ENCODE data around the gene HNRNPH2.

The HNRNPH2 gene, protein sequence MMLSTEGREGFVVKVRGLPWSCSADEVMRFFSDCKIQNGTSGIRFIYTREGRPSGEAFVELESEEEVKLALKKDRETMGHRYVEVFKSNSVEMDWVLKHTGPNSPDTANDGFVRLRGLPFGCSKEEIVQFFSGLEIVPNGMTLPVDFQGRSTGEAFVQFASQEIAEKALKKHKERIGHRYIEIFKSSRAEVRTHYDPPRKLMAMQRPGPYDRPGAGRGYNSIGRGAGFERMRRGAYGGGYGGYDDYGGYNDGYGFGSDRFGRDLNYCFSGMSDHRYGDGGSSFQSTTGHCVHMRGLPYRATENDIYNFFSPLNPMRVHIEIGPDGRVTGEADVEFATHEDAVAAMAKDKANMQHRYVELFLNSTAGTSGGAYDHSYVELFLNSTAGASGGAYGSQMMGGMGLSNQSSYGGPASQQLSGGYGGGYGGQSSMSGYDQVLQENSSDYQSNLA

DNA sequence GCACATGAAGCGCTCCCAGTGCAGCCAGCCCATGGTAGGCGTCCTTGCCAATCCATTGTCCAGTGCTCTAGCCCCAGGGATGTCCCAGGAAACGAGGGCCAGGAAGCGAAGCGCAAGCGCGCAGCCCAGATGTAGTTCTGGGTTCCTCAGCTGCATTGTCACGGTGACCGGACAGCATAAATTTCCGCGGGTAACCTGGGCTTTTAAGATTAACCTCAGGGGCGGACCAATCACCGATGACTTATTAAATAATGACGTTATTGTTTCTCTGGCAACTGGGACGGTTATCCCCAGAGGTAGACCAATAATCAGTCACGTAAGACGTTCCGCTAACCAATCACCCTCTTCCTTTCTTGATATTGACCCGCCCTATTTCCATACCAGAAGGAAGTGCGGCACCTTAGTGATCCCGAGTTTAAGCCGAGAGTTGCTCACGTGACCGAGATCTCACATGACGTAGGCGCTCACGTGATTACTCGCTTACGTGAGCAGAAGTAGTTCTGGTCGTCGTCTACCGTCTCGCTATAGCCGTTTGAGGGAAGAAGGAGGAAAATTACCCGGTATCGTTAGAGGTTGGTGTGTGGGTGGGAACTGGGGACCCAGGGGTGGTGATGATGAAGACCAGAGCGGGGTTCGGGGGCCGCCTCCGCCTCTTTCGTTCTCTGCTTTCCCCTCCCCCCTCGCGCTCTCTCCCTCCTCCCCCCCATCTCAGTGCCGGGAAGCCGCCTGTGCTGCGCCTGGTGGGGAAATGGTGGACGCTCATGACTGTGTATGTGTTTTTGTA is at the start of gene HNRNPH2, which contains the start of gene GLA:
TSS of gene HNRNPH2 (plus strand) at position 475 of the 784 bp plus-strand sequence. CDS start 3,767 bp downstream, outside the sequence.
TSS of gene GLA (minus strand) at position 178 of the 784 bp plus-strand sequence. CDS start at position 156, 22 bp downstream.
- DNase-seq (ENCODE audit: low read depth, low spot score) = peak; percentile 59

DNA sequence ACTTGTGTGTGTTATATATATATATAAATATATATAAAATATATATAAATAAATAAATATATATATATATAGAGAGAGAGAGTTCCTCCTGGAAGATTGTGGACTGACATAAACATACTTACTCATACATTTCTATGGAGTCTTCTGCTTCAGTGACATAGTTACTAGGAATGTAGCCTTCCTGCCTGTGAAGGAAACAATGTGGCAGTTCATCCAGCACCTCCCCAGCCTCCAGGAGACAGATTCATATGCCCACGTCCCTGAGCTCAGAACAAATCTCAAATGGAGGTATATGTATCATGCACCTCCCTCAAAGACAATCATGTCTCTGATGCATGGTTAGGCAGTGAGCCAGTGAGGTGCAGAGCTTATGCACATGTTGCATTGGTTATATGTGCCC is 48.1 kb upstream of the HNRNPH2 start:
- no peak for DNase-seq (ENCODE audit: low read depth, low spot score)

DNA sequence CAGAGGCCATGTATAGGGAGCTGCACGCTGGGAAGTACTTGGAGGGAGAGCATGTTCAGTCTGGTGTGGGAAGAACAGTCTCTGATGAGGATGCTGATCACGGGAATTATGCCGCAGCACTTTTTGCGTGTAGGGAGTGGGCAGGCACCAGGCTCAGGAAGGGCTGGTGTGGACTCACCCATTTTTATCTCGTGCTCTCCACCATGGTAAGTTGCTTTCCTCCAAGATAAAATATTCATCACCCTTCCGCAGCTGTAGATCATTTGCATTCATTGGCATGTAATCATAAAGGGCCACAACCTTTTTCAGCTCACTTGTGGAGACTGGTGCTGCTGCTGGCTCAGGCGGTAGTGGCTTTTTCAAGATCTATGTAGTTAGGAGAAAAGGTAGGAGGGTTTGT is 47.6 kb upstream of the HNRNPH2 start:
- no peak for DNase-seq (ENCODE audit: low read depth, low spot score)

DNA sequence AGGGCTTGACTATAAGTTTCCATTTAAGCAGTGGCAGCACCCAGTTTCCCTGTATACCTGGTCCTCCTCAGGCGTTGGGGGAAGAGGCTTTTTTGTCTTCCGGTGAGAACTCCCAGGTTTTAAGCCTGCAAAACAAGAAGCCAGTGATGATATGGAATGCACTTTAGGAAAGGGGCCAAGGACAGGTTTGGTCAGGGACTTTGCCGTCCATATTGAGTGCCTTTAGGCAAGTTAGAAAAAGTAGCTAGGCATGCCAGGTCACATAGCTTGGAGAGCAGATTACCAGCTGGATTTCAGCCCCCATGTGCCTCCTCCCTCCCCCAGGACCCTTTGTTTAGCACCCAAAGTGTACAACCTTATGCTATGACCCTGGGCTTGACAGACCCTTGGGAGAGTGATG is 45.9 kb upstream of the HNRNPH2 start:
- DNase-seq (ENCODE audit: low read depth, low spot score) = no peak

DNA sequence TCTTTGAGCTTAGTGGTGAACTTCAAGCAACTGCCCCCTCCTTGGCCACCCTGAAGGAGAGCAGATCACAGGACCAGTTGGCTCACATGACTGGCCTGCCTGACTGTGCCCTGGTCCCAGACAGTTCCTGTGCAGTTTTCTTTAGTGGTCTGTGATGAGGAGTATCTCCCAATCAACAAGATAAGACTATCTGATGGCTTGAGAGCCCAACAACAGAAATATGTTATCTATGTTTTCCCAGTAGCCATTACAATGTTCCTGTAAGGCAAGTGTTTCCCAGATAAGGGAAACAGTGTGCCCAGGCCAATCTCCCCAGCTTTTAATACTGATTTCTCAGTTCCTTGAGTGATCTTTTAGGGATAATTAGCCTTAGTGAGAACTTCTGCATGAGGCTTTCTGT is 45.3 kb upstream of the HNRNPH2 start:
- no peak for DNase-seq (ENCODE audit: low read depth, low spot score)

DNA sequence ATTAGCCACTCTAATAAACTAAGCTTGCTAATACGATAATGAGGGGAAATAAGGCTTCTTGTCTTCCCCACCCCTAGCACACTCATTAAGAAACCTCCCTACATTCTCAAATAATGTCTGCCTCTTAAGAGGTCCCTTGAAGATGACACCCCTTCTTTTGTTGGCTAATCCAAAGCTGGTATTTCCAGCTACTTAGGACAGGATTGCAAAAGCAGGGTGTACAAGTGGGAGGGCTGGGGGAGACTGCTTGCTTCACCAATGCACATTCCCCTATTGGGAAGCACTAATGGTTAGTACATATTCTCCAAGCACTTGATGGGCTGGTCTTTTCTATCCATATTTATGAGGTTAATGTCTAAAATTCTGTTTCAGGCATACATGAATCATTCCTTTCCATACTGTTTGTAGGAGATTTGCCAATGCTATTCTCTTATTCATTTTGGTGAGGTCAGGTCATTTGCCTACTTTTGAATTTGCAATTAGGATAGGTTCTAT is 42.7 kb upstream of the HNRNPH2 start:
- no peak for DNase-seq (ENCODE audit: low read depth, low spot score)

DNA sequence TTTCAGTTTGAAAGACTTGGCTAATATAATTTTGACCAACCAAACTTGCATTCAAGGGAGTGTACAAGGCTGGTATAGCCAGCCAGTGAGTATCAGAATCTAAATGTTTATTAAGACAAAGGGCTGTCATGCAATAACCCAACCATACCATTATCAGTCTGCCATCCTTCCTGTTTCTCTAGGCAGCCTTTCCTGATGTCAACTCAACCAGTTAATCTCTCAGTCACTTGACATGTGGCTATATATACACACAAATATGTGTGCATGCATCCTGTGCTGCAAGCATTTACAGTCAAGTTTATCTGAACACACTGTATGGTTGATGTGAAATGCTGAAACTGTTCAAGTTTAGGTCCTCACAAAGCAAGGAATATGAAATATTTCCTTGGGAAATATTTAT is 39.2 kb upstream of the HNRNPH2 start:
- no peak for DNase-seq (ENCODE audit: low read depth, low spot score)

DNA sequence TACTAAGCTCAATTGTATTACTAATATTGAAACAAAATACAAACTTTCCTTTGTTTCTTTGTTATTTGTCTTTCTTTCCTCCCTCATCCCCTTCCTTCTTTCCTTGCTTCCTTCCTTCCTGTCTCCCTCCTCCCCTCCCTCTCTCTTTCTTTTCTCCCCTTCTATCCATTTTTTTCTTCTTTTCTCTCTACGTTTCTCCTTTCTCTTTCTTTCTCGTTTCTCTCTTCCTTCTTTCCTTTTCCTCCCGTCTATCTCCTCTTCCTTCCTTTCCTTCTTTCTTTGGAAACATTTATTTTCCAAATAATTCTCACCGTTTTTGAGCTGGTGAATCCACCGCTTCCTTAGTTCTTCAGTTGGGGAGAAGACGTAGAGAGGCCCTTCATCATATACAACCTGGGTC is 38.3 kb upstream of the HNRNPH2 start:
- DNase-seq (ENCODE audit: low read depth, low spot score) = no peak

DNA sequence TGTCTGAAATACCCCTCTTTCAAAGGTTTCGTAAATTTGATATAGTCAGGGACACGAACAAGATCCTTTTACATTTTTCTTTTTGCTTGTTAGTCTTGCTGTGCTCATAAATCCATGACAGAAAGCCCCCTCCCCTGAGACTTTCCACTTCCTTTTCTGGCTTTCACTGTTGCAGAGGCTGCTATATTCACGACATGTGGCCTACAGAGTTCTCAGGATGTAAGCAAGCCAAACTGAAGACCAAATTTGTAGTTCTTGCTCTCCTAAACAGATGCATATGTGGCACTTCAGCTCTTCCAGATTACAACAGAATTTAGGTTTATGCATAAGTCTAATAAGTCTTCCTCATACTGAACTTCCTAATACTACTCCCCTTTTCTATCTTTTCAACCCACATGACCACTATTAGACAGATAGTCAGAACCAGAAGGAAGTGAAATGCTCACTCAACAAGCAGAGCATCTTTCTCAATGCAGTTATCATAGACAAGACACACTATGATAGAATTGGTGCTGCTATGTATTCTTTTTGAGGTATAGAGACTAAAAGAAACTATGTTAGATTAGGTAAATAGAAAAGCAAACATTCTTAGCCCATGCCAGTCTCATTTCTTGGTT is 37.0 kb upstream of the HNRNPH2 start:
- DNase-seq (ENCODE audit: low read depth, low spot score) = no peak

DNA sequence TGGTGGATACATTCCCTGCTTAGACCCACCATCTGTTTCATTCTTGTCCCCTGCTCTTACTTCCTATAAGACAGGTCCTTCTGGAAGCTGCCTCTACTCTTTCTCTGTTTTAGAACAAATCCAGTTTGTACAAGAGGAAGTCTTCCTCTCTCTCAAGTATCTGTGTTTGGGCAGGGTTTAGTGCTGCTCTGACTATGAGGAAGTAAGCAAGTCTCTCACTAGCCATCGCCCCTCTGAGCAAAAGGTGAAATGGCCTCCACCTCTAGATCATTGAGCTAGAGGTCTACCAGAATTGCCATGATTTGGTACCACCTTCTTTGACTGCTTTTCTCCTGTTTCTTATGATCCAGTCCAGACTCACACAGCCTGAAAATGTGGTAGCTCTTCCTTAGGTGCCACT is 30.5 kb upstream of the HNRNPH2 start:
- DNase-seq (ENCODE audit: low read depth, low spot score) = no peak

DNA sequence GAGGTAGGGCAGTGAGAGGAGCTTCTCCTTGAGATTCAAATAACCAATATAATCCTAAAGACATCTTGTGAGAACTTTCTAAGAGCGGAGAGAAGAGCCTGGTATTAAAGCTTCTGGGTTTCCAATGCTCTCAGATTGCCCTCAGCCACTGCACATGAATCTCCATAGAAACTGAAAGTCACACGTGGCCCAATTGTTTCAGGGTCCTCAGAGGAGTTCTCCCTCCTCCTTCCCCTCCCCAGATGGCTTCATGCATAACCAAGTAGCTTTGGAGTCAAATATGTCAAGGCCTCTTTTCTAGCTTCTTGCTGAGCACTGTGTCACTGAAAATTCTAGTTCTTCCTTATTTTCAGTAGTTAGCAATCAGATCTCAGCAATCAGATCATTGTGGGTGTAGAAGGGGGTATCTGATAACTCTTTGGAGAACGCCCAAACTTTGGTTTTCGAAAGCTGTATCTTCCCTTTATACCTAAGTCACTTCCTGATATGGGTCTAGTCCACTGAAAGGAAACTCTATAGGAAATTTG is 24.3 kb upstream of the HNRNPH2 start:
- no peak for DNase-seq (ENCODE audit: low read depth, low spot score)

DNA sequence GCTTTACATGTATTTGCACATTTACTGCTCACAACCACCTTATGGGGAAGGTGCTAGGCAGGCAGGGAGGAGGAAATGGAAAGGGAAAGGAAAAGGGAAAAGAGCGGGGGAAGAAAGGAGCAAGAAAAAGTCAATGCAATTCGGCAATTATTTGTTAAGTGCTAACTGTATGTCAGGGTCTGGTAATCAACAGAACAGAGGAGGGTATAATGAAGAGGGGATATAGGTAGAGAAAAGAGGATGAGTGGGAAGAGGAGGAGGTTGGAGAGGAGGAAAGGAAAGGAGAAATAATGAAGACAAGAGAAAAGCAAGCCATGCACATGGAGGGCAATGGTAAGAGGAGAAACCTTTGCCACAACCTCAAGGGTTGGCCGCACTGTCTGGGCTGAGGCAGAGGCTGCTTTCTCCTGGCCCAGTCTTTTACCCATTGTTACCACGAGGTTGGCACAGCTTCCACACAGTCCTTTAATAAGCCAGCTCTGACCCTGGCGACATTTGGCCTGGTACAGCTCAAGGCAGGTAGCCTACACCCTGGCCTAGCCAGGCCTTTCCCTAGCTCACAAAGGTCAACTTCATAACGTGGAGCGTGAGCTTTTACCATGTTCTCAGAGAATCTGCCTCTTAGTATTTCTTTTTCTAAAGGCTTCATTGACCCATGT is 22.9 kb upstream of the HNRNPH2 start:
- DNase-seq (ENCODE audit: low read depth, low spot score) = no peak

DNA sequence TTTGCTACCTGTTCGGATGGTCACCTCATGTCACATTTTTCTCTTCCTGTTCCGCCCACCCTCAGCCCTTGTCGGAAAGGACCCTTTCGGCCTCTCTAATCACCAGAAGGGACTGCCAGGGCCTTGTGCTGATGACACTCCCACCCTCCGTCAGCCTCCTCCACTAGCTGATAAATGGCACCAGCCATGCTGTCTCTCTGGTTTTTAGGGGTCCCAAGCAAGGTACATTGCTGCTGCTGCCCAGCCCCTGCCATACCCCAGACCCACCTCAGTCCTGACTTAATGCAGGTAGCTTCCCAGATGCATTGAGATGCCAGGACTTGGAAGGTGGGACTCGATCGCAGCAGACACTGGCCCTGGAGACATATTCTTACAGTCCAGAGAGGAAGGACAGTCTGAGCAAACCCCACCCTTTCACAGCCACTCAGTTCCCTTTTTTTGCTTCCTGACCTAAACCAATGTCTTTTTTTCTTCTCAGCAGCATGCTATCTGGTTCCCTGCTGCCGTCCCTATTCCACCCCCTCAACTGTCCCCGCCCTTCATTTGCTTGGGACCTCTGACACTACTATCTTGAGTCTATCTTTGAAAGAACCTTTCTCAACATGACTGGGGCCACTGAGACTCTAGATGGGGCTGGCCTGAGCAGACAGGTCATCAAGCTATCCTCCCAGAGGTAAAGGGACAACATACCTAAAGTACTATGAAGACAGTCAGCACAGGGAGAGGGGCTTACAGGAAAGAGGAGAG is 22.1 kb upstream of the HNRNPH2 start, which contains the start of gene BTK:
TSS of gene BTK (minus strand) at position 397 of the 747 bp plus-strand sequence. CDS start 10,907 bp downstream, outside the sequence.
- DNase-seq (ENCODE audit: low read depth, low spot score) = no peak

DNA sequence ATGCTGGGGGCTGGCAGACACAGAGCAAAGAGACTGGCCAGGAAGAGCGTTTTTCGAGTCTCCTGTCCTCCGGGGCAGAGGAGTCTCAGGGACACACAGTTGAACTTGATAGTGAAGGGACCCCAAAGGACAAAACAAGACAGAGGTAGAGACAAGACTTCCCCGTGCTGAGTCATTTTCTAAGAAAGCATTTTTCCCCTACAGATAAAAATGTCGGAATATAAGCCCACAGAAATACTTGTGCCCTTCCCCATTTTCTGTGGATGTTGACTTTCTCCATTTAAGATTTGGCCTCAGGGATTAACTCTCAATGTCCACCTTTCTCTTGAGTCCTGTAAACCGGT is 21.5 kb upstream of the HNRNPH2 start:
- DNase-seq (ENCODE audit: low read depth, low spot score) = no peak

DNA sequence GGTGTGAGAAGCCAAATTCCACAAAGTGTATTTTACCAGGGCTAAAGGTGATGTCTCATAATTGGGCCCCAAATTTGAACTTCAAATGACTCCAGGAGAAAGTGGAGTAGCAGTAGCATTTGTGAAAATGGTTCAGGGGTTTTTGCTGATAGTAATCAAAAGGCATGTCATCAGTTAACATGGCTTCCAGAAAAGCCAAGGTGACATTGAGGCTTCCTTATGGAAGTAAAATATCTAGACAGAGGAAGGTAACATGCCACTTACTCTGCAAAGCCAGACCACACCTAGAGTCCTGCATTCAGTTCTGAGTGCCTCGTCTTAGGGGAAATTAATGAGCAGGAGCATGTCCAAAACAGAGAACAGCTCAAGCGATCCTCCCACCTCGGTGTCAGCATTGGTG is 19.4 kb upstream of the HNRNPH2 start:
- DNase-seq (ENCODE audit: low read depth, low spot score) = no peak

DNA sequence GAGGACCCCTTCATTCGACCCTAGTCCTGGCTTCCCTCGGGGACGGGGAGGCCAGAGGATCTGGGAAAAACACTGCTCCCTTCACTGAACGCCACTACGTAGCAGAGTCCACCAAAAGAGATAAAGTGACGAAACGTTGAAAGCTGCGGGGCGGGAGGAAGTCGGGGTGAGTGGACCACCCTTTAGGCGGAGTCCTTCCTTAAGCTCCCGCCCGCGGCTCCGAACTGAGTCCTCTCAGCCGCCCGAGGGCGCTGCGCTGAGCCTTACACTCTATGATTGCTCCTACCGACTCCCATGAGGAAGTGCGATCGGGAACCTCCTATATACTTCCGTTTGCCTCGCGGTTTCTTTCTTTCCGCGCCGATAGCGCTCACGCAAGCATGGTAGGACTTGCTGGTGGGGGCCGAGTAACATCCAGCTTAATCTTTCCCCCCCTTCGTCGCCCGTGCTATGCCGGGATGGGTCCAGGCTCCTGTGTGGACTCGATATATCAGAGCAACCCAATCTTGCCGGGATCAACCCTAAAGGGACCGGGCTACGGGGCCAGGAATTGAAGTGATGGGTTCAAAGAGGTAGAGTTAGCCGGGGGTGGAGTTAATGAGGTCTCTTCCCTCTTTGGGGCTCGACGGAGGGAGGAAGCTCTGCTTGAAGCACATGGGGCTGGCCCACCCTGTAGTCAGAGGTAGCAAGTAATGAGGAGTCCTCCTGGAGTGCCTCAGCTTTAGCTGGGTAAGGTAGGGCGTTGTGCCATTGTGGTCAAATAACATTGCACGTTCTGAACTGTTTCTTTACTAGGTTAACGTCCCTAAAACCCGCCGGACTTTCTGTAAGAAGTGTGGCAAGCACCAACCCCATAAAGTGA is 17.1 kb upstream of the HNRNPH2 start, which contains the start of gene RPL36A:
TSS of gene RPL36A (plus strand) at position 348 of the 862 bp plus-strand sequence. CDS start at position 381, 33 bp downstream.
- peak; percentile 52 for DNase-seq (ENCODE audit: low read depth, low spot score)

DNA sequence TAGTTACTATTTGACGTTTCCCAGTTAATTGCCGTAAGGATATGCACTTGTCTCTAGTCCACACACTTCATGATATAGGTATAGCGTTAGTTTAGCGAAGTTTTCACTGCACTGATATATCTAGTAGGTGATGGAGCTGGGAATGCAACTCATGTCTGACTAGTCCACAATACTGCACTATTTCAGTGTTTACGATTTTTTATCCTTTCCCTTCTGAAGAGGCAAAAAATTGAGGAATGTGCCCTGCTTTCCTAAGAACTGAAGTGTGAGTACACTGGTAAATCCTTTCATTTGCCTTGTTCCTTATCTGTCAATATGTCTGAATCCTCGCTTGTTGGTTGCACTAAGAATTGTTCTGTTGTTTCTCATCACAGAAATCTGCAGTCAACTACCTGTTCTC is 16.2 kb upstream of the HNRNPH2 start:
- DNase-seq (ENCODE audit: low read depth, low spot score) = no peak

DNA sequence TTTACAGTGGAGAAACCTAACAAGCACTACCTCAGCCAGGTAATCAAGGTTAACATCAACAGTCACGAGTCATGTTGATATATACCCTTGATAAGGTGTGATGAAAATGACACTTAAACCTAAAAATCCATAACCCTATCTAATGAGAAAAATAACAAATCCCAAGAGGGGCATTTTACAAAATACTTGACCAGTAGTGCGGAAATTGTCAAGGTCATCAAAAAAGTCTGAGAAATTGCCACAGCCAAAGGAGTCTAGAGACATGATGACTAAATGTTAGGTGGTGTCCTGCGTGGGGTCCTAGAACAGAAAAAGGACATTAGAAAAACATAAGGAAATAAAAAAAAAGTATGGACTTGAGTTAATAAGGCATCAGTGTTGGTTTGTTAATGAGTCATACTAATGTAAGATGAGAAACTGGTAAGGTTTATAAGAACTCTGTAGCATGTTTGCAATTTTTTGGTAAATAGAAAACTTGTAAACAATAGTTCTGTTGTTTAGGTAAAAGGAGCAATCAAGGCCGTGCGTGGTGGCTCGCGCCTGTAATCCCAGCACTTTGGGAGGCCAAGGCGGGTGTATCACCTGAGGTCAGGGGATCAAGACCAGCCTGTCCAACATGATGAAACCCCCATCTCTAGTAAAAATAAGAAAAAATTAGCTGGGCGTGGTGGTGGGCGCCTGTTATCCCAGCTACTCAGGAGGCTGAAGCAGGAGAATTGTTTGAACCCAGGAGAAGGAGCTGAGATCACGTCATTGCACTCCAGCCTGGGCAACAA is 14.3 kb upstream of the HNRNPH2 start:
- DNase-seq (ENCODE audit: low read depth, low spot score) = no peak

DNA sequence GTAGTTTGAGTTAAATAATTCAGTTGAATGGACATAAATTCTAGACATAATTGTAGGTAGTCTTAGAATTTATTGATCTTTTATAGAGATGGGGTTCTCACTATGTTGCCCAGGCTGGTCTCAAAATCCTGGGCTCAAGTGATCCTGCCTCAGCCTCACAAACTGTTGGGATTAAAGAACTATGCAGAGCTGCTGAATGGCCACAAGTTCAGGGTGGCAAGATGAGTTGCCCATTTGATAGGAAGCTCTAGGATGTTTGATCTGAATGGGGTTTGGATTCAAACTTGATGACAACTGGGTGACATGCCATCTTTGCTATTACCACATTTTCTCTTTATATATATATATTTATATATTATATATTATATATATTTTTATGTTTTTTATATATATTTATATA is 13.7 kb upstream of the HNRNPH2 start:
- no peak for DNase-seq (ENCODE audit: low read depth, low spot score)

Data from activated naive CD8-positive, alpha-beta T cell treated with anti-CD3 and anti-CD28 coated beads, Interleukin-2, amount 50 U/mL, for 16 hours (primary cell).